ENCODE data around the gene FUT1.

FUT1 gene

GRCh38 chr19:48702701-48703100, 49.7 kb downstream of the FUT1 start:
- Histone ChIP-seq H3K36me3 (replicated peaks; ENCODE audit: insufficient read depth, low read length) (no peaks in the 10 kb centered on the region), H3K4me3 (ENCODE audit: low read length) (no peak overlapping the region), H3K9me3 (replicated peaks; ENCODE audit: insufficient read depth, low read length) (no peaks in the 10 kb centered on the region), H3K4me2 (ENCODE audit: low read depth, low read length) (no peak overlapping the region), H3K79me2 (ENCODE audit: low read length) (no peaks in the 10 kb centered on the region), H3K4me1 (ENCODE audit: low read length) (no peaks in the 10 kb centered on the region), H3K9ac (ENCODE audit: low read length) (no peak overlapping the region), H3K9me2 (replicated peaks; ENCODE audit: insufficient read depth, low read length) (no peaks in the 10 kb centered on the region), H4K20me1 (ENCODE audit: insufficient read depth, low read length) (no peaks in the 10 kb centered on the region), H2AFZ (ENCODE audit: low read length) (no peak overlapping the region), H3K27ac (ENCODE audit: low read length) (no peak overlapping the region), H3F3A (ENCODE audit: insufficient read depth, low read length) (no peaks in the 10 kb centered on the region), H3K27me3 (replicated peaks; ENCODE audit: insufficient read depth, low read length) (peaks cover 88% of the 10 kb centered on the region)
- no peak for DNase-seq
- no peak for TF ChIP-seq CTCF (IDR thresholded peaks at IDR 0.05; ENCODE audit: low read length)
- TF ChIP-seq EZH2 (optimal IDR thresholded peaks at IDR 0.05; ENCODE audit: low read depth, low read length): no peak
- TF ChIP-seq EZH2phosphoT487 (IDR thresholded peaks at IDR 0.05; ENCODE audit: low read length): no peak

GRCh38 chr19:48698046-48698445, 54.4 kb downstream of the FUT1 start:
- Histone ChIP-seq H3F3A (ENCODE audit: insufficient read depth, low read length) (no peaks in the 10 kb centered on the region), H3K79me2 (ENCODE audit: low read length) (no peaks in the 10 kb centered on the region), H3K9ac (ENCODE audit: low read length) (no peak overlapping the region), H3K4me1 (ENCODE audit: low read length) (no peaks in the 10 kb centered on the region), H3K9me2 (replicated peaks; ENCODE audit: insufficient read depth, low read length) (no peaks in the 10 kb centered on the region), H3K27ac (ENCODE audit: low read length) (no peak overlapping the region), H3K4me2 (ENCODE audit: low read depth, low read length) (no peak overlapping the region), H4K20me1 (ENCODE audit: insufficient read depth, low read length) (no peaks in the 10 kb centered on the region), H3K4me3 (ENCODE audit: low read length) (no peak overlapping the region), H2AFZ (ENCODE audit: low read length) (no peak overlapping the region), H3K9me3 (replicated peaks; ENCODE audit: insufficient read depth, low read length) (no peaks in the 10 kb centered on the region), H3K27me3 (replicated peaks; ENCODE audit: insufficient read depth, low read length) (peaks cover 94% of the 10 kb centered on the region), H3K36me3 (replicated peaks; ENCODE audit: insufficient read depth, low read length) (no peaks in the 10 kb centered on the region)
- TF ChIP-seq CTCF (IDR thresholded peaks at IDR 0.05; ENCODE audit: low read length) (no peak), EZH2phosphoT487 (IDR thresholded peaks at IDR 0.05; ENCODE audit: low read length) (no peak), EZH2 (optimal IDR thresholded peaks at IDR 0.05; ENCODE audit: low read depth, low read length) (no peak)
- DNase-seq: no peak
